Thymus (tissue), 11 donors: ENCODE results near the gene MAPK11. TPM values are rescaled to one million over a fixed set of nuclear protein-coding genes. Genes with fewer than 3 reads are reported as not detected.

Source experiments
- DNase-seq, 9 donors: peaks; one replicate each; pipeline ENCODE4 v3.0.0-alpha.2; 2013; ENCODE audit warnings: low spot score in 9 of 9, low read depth in 6 of 9, missing footprints in 1 of 9
- H3K27ac ChIP-seq, 2 donors: one replicate each; pipeline ENCODE4 v1.5.1; 2013; ENCODE audit warnings: control low read depth in 1 of 2, low read depth in 1 of 2, low read length in 1 of 2, mild to moderate bottlenecking in 1 of 2, moderate library complexity in 1 of 2
- H3K27me3 ChIP-seq, 2 donors: one replicate each; pipeline ENCODE4 v1.5.1; 2013; ENCODE audit warnings: low read length in 1 of 2; ENCODE audit not compliant: control insufficient read depth in 2 of 2, insufficient read depth in 1 of 2
- H3K36me3 ChIP-seq, 2 donors: one replicate each; pipeline ENCODE4 v1.5.1; 2013; ENCODE audit warnings: low read length in 1 of 2, mild to moderate bottlenecking in 1 of 2, moderate library complexity in 1 of 2; ENCODE audit not compliant: control insufficient read depth in 2 of 2, insufficient read depth in 2 of 2
- H3K4me1 ChIP-seq, 2 donors: one replicate each; pipeline ENCODE4 v1.5.1; 2013; ENCODE audit warnings: low read length in 2 of 2; ENCODE audit not compliant: control insufficient read depth in 2 of 2, insufficient read depth in 2 of 2
- H3K4me3 ChIP-seq, 2 donors: one replicate each; pipeline ENCODE4 v1.5.1; 2013; ENCODE audit warnings: low read length in 2 of 2, control low read depth in 1 of 2, mild to moderate bottlenecking in 1 of 2
- H3K9me3 ChIP-seq, 2 donors: one replicate each; pipeline ENCODE4 v1.5.1; 2013; ENCODE audit warnings: low read length in 1 of 2, mild to moderate bottlenecking in 1 of 2; ENCODE audit not compliant: control insufficient read depth in 2 of 2, insufficient read depth in 1 of 2
- WGBS: extraction: QIAGEN DNeasy Blood & Tissue Kit; methylation state at CpG from one replicate; pipeline ENCODE4 v1.1.7; 2013; 5-methylcytosine and 5-hydroxymethylcytosine counted together
- polyA plus RNA-seq: library from polyadenylated mRNA; stranded (reverse); fragments of 200-250 nt; gene quantifications from one replicate; pipeline ENCODE4 v1.2.3, GENCODE V29; 2013
- total RNA-seq: library from RNA; stranded (reverse); fragments of 120-200 nt; gene quantifications from one replicate; pipeline ENCODE4 v1.2.4, GENCODE V29; 2013
- donor health status: healthy.

The MAPK11 gene
- total and polyA plus RNA-seq, 2 donors: 3.7 to 17.7 TPM

DNA sequence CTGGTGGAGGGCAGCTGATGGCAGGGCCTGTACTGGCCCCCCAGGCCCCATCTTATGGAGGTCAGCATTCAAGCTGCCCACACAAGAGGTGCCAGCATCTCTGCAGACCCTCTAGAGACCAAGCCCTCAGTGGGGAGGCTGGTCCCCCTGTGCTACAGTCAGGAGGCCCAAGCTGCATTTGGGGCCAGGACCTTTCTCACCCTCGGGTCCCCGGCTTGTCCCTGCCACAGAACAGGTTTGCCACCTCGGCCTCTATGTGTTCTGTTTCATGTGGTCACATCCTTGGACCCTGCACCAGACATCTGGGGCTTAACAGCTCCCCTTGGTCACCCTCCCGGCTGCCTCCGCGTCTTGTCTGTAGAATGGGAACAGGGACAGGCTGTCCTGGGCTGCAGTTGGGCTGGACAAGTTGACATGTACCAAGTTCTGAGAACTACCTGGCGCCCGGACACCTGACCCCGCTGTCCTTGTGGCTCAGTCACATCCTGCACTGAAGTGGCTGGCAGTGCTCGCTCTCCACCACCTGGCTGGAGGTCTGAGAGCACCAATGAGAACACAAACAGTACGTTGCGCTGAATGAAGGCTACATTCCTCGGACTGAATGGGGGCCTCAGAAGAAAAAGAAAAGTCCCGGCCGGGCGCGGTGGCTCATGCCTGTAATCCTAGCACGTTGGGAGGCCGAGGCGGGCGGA, 40.0 kb upstream of the MAPK11 start:
- Histone ChIP-seq H3K27ac (no peak overlapping the region), H3K4me3 (no peak overlapping the region), H3K36me3 (no peaks in the 10 kb centered on the region), H3K27me3 (peaks cover 40 to 65% of the 10 kb centered on the region in 2 donors), H3K4me1 (peaks cover 15 to 41% of the 10 kb centered on the region in 2 donors), H3K9me3 (peaks cover 0 to 4% of the 10 kb centered on the region in 2 donors)
- WGBS: 96% methylated on average over 21 of the region's 21 CpGs
- no peak for DNase-seq

DNA sequence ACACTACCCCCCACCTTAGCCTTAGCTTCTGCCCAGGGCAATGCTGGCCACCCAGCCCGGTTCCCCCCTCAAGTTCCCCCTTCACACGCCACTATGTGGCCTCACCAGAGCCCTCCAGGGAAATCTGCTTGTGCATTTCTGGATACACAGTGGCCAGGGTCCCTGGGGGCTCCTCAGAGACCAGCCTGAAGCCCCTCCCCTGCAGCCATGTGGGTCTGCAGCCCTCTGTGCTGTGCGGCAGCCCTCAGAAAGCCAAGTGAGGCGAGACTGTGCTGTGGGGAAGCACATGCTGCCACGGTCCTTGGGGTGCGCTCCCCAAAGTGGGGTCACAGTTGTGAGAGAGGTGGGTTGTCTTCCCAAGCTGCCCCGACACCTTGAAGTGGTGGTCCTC, 39.4 kb upstream of the MAPK11 start:
- no peak for DNase-seq
- 87% methylated on average over 7 of the region's 7 CpGs for WGBS
- H3K4me1 ChIP-seq: peaks cover 10 to 41% of the 10 kb centered on the region in 2 donors

DNA sequence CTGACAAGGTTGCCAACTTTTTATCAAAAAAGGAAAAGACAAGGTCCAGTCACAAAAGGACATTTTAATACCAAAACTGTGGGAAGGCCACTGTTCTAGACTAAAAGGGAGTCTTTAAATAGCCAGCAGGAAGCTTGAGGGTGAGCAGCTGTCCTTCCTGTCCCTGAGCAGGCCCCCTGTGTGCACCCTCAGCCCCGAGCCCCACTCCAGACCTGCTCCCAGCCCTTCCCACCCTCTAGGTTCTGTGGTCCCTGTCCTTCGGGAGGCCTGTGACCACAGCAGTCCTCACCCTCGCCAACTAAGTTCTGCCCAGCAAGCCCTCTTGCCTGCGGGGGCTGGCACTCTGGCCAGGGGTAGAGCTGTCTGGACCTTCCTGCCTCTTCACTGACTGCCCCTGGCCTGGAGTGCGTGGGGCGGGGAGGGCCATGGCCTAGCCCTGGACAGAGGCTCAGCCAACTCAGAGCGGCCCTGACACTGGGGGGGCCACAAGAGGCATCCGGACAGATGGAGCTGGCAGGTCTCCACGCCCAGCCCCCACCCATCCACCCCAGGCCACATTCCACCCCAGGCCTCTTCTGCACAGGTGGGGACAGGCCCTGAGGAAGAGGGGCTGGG, 38.9 kb upstream of the MAPK11 start:
- 72% methylated on average over 9 of the region's 9 CpGs for WGBS
- Histone ChIP-seq H3K4me1 (peaks cover 7 to 41% of the 10 kb centered on the region in 2 donors), H3K9me3 (peaks cover 0 to 4% of the 10 kb centered on the region in 2 donors), H3K27ac (peak overlapping the region; percentile 11 to 33), H3K4me3 (no peak overlapping the region), H3K27me3 (peaks cover 45 to 73% of the 10 kb centered on the region in 2 donors), H3K36me3 (no peaks in the 10 kb centered on the region)
- no peak for DNase-seq

More for the DNA sequence above, 39.4 kb upstream of the MAPK11 start:
- Histone ChIP-seq H3K36me3 (no peaks in the 10 kb centered on the region), H3K27me3 (peaks cover 45 to 70% of the 10 kb centered on the region in 2 donors), H3K4me3 (no peak overlapping the region), H3K27ac (no peak overlapping the region), H3K9me3 (peaks cover 0 to 4% of the 10 kb centered on the region in 2 donors)

DNA sequence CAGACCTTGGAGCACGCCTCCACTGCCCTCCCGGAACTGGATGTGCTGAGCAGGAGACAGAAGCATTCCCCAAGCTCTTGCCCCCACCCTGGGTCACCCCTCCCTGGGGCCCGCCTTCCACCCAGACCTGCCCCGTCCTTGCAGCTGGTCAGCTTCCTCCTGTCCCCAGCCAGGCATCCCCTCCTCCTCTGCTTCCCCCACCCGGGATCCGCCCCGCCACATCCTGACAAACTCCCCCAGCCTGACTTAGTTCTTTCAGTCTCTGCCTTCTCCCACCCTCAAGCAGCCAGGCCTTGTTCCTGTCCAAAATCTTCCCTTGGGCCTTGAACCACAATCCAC, 38.4 kb upstream of the MAPK11 start:
- WGBS: 48% methylated on average over 7 of the region's 7 CpGs
- Histone ChIP-seq H3K27me3 (peaks cover 45 to 78% of the 10 kb centered on the region in 2 donors), H3K36me3 (no peaks in the 10 kb centered on the region), H3K27ac (peak overlapping the region in 1 of 2 donors; percentile 11), H3K4me1 (peaks cover 7 to 41% of the 10 kb centered on the region in 2 donors), H3K9me3 (peaks cover 0 to 4% of the 10 kb centered on the region in 2 donors), H3K4me3 (no peak overlapping the region)
- no peak for DNase-seq

DNA sequence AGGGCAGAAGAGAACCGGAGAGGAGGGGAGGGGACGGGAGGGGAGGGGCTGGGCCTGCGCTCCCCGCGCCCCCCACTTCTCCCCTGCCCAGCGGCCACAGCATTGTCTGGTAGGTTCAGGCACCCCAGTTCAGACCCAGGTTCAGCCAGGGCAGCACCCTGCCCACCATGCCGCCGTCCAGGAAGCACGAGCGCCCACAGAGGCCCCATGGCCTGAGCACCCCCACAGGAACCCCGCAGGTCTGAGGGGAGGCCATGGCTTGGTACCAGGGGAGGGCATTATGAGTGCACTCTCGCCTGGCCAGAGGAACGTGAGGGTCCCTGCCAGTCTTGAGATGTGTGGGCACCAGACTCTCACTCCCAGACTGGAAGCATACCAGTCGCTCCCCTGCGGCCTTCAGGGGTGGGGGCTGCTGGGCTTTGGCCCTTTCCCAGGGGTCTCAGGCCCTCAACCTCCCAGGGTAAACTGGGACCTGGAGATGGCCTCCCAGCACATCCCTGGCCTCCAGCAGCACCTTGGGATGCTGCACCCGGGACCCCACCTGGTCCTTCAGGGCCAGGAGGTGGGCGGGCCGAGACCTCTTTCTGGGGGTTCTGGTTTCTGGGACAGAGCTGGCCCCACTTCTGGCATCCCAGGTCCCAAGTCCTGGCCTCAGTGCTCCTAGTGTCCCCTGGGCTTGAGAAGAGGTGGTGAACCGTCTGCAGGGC, 37.9 kb upstream of the MAPK11 start:
- peaks cover 0 to 4% of the 10 kb centered on the region in 2 donors for H3K9me3 ChIP-seq
- DNase-seq: no peak
- peaks cover 45 to 79% of the 10 kb centered on the region in 2 donors for H3K27me3 ChIP-seq
- no peak overlapping the region for H3K4me3 ChIP-seq
- H3K36me3 ChIP-seq: no peaks in the 10 kb centered on the region
- peak overlapping the region; percentile 24 to 52 for H3K27ac ChIP-seq
- whole genome bisulfite sequencing: 41% methylated on average over 19 of the region's 19 CpGs
- peaks cover 11 to 43% of the 10 kb centered on the region in 2 donors for H3K4me1 ChIP-seq

DNA sequence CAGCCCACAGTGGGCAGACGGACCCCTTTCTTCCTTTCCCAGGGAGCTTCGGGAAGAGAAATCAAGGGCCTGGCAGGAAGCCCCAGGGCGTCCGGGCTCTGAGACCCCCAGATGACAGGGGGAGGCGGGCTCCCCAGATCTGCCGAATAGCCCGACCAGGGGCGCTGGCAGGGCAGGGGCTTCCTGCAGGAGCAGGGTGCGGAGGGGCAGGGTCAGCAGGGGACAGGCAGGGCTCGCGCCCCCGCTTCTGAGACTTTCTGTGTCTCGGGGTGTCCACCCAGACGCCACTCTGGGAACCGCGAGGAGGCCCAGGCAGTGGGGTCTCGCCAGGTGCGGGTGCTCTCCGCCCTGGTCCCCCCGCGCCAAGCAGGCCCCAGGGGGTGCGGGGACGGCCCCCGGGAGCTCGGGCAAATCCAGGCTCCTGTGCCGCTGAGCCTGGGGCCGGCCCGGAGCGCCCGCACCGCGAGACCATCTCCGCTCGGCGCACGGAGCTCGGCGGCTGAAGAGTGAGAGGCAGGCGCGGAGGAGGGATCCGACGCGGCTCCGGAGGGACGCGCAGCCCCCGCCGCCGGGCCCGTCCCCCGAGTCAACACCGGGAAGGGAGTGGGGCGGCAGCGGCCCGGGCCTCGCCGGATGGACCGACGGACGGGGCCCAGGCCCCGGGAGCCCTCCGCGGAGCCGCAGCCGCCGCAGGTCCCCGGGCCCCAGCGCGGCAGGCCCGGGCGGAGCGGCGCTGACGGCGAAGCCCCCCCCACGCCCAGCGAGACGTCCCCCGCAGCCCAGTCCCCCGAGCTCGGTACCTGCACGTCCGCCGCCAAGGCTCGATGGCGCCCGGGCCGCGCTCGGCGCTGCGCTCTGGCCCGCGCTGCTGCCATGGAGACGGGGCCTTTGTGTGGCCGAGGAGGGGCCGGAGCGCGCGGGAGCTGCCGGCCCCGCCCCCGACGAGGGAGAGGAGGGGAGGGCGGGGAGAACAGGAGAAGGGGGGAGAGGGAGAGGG, 36.9 kb upstream of the MAPK11 start, which contains the start of gene PLXNB2:
TSS of gene PLXNB2 (minus strand) at position 894 of the 997 bp plus-strand sequence. CDS start 17,062 bp downstream, outside the sequence.
- H3K4me3 ChIP-seq: peak within 1 kb of the TSS; percentile 45 to 47
- peaks cover 13 to 52% of the 10 kb centered on the region in 2 donors for H3K4me1 ChIP-seq
- peaks cover 0 to 4% of the 10 kb centered on the region in 2 donors for H3K9me3 ChIP-seq
- under 1% methylated on average over 103 of the region's 105 CpGs for WGBS
- H3K27me3 ChIP-seq: peaks cover 45 to 80% of the 10 kb centered on the region in 2 donors
- no peaks in the 10 kb centered on the region for H3K36me3 ChIP-seq
- peak in 1 of 9 donors; percentile 34 for DNase-seq
- peak within 1 kb of the TSS; percentile 55 to 62 for H3K27ac ChIP-seq

DNA sequence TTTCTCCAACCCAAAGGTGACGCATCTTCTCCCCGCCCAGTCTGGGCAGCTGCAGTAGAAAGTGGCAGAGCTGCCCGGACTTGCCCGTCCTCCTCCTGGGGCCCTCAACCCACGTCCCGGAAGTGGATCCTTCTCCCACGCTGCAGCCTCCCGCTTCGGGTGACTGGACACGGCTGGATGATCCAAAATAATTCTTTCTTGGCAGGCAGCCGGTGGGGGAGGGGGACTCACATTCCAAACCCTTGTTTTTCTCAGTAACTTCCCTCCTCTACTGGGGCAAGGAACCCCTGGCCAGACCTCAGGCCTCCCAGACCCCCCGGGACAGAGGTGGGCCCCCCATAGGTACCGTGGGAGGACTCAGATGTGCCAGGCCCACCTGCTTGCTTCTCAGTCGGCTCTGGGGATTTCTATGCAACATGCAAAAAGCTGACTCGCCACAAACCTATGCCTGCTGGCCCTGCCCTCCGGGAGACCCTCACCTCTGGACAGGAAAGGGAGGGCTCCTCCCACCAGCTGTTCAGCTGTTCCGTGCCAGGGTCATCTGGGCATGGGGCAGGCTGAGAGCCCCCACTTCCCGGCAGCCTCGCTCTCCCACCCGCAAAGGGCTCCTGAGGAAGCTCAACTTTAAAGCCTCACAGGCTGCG, 35.9 kb upstream of the MAPK11 start:
- H3K4me3 ChIP-seq: peak overlapping the region; percentile 45 to 47
- H3K9me3 ChIP-seq: peaks cover 0 to 4% of the 10 kb centered on the region in 2 donors
- H3K36me3 ChIP-seq: no peaks in the 10 kb centered on the region
- peaks cover 43 to 82% of the 10 kb centered on the region in 2 donors for H3K27me3 ChIP-seq
- H3K4me1 ChIP-seq: peaks cover 13 to 59% of the 10 kb centered on the region in 2 donors
- WGBS: 21% methylated on average over 21 of the region's 21 CpGs
- H3K27ac ChIP-seq: peak overlapping the region; percentile 62 to 64
- no peak for DNase-seq

DNA sequence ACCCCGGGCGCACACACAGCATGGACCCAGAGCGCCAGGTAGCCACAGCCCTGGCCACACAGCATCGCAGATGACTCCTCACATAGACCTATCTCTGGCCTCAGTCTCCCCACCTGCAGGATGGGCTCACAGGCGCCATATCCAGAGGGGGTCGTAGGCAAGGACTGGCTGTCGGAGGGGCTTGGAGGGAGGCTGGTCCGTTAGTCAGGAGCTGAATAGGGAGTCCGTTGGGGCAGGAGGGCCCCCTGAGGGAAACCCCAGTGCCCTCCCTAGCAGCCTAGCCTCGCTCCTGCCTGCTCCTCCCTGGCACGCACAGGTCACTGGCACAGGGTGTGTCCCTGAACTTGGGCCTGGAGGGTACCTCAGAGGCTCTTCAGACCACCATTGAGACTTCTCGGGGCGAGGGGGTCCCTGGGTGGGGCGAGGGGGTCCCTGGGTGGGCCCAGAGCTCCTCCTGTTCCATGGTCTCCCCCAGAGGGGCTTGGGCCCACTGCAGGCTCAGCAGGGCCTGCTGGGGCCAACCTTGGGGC, 35.3 kb upstream of the MAPK11 start:
- WGBS: 92% methylated on average over 14 of the region's 14 CpGs

More for the DNA sequence above, 35.3 kb upstream of the MAPK11 start:
- Histone ChIP-seq H3K27me3 (peaks cover 45 to 85% of the 10 kb centered on the region in 2 donors), H3K27ac (peak overlapping the region; percentile 58 to 64), H3K4me1 (peaks cover 13 to 64% of the 10 kb centered on the region in 2 donors), H3K9me3 (peaks cover 0 to 4% of the 10 kb centered on the region in 2 donors), H3K4me3 (peak overlapping the region in 1 of 2 donors; percentile 47), H3K36me3 (no peaks in the 10 kb centered on the region)
- no peak for DNase-seq
